Hepatocyte (in vitro differentiated cells): ENCODE data around the gene PADI3. TPM values are rescaled to one million over a fixed set of nuclear protein-coding genes. Genes with fewer than 3 reads are reported as not detected.

Experiments used
- DNase-seq: peaks from one replicate; pipeline ENCODE4 v3.0.0-alpha.2; 2016; ENCODE audit warnings: low spot score
- H2AFZ ChIP-seq: fragments of 200-600 bp; sonication (generic); 2 replicates; pipeline ENCODE4 v1.6.0; 2016; ENCODE audit warnings: antibody characterized with exemption, mild to moderate bottlenecking
- H3K27ac ChIP-seq: fragments of 200-600 bp; sonication (generic); 2 replicates; pipeline ENCODE4 v1.5.1; 2016; ENCODE audit warnings: mild to moderate bottlenecking
- H3K27me3 ChIP-seq: fragments of 200-600 bp; sonication (generic); 2 replicates; pipeline ENCODE4 v1.6.1; 2016
- H3K36me3 ChIP-seq: fragments of 200-600 bp; sonication (generic); replicated peaks from 2 replicates; pipeline ENCODE4 v1.5.1; 2016; ENCODE audit warnings: low read depth; ENCODE audit not compliant: insufficient read depth
- H3K4me1 ChIP-seq: fragments of 200-600 bp; sonication (generic); 2 replicates; pipeline ENCODE4 v1.5.1; 2016; ENCODE audit warnings: mild to moderate bottlenecking, moderate library complexity; ENCODE audit not compliant: insufficient read depth
- H3K4me2 ChIP-seq: fragments of 200-600 bp; sonication (generic); 2 replicates; pipeline ENCODE4 v1.6.0; 2016
- H3K4me3 ChIP-seq: fragments of 200-600 bp; sonication (generic); 2 replicates; pipeline ENCODE4 v1.5.1; 2016; ENCODE audit warnings: mild to moderate bottlenecking
- H3K79me2 ChIP-seq: fragments of 200-600 bp; sonication (generic); 2 replicates; pipeline ENCODE4 v1.6.0; 2017; ENCODE audit warnings: mild to moderate bottlenecking
- H3K9me2 ChIP-seq: fragments of 200-600 bp; sonication (generic); replicated peaks from 2 replicates; pipeline ENCODE4 v1.6.0; 2017; ENCODE audit warnings: mild to moderate bottlenecking; ENCODE audit not compliant: insufficient read depth
- H3K9me3 ChIP-seq: fragments of 200-600 bp; sonication (generic); 2 replicates; pipeline ENCODE4 v1.5.1; 2016; ENCODE audit warnings: low read depth, mild to moderate bottlenecking
- H4K20me1 ChIP-seq: fragments of 200-600 bp; sonication (generic); 2 replicates; pipeline ENCODE4 v1.6.0; 2016; ENCODE audit warnings: mild to moderate bottlenecking; ENCODE audit not compliant: insufficient read depth, poor library complexity, severe bottlenecking
- CTCF ChIP-seq: fragments of 200-600 bp; sonication (generic); IDR thresholded peaks from 2 replicates; pipeline ENCODE4 v1.5.1; 2016; ENCODE audit warnings: antibody characterized with exemption, mild to moderate bottlenecking; ENCODE audit not compliant: poor library complexity
- EZH2 ChIP-seq: fragments of 200-600 bp; sonication (generic); IDR thresholded peaks from 2 replicates; pipeline ENCODE4 v1.6.1; 2016; ENCODE audit warnings: antibody characterized with exemption, mild to moderate bottlenecking, borderline replicate concordance
- EZH2phosphoT487 ChIP-seq: fragments of 200-600 bp; sonication (generic); IDR thresholded peaks from one replicate; pipeline ENCODE4 v1.6.1; 2018; ENCODE audit warnings: antibody characterized with exemption, mild to moderate bottlenecking, low read depth, moderate library complexity; ENCODE audit not compliant: unreplicated experiment, severe bottlenecking
- whole genome bisulfite sequencing: methylation state at CpG from one replicate; pipeline ENCODE4 v1.1.6; 2016; ENCODE audit warnings: low lambda C conversion rate; ENCODE audit errors: missing lambda C conversion rate; 5-methylcytosine and 5-hydroxymethylcytosine counted together
- polyA plus RNA-seq: library from polyadenylated mRNA; unstranded; fragments of >200 nt; fragmentation: Nextera tagmentation; extraction: Ambion mirVana; gene quantifications from 2 replicates; pipeline ENCODE4 v1.2.1, GENCODE V29; 2016
- total RNA-seq: library from RNA; depleted of rRNA; stranded (reverse); fragments of >200 nt; gene quantifications from 2 replicates; pipeline ENCODE4 v1.2.3, GENCODE V29; 2014

Gene PADI3
- total and polyA plus RNA-seq, 2 experiments from 2014 or later: not detected

GRCh38 chr1:17304826-17305175 is 55.9 kb downstream of the PADI3 start:
- WGBS: 73% methylated on average over 6 of the region's 6 CpGs
- no peak for DNase-seq
- TF ChIP-seq EZH2: no peak
- no peak for TF ChIP-seq EZH2phosphoT487
- no peak for TF ChIP-seq CTCF
- no peaks in the 10 kb centered on the region for H4K20me1 ChIP-seq
- no peaks in the 10 kb centered on the region for H3K27me3 ChIP-seq
- no peaks in the 10 kb centered on the region for H3K4me1 ChIP-seq
- no peaks in the 10 kb centered on the region for H3K9me3 ChIP-seq
- H3K4me2 ChIP-seq: no peak overlapping the region
- no peaks in the 10 kb centered on the region for H3K9me2 ChIP-seq
- no peak overlapping the region for H3K27ac ChIP-seq
- H2AFZ ChIP-seq: no peak overlapping the region
- no peaks in the 10 kb centered on the region for H3K79me2 ChIP-seq
- H3K4me3 ChIP-seq: no peak overlapping the region
- no peaks in the 10 kb centered on the region for H3K36me3 ChIP-seq

DNA sequence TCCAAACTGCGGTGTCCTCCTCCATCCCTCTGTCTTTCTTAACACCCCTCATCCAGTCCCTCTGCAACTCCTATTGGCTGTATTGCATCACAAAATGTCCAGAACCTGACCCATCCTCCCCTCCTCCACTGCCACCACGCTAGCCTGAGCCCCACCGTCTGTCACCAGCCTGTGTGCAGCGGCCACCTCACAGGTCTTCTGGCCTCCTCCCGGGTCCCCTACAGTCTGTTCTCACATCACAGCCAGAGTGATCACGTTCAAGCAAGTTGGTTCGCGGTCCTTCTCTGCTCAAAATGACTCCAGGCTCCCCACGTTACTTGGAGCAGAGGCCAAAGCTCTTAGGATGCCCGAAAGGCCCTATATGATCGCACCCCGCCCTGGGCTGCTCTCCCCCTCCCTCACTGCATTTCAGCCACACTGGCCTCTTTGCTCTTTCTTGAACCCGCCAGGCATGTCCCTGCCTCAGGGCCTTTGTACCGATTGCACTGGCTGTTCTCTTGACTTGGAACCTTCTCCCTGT is 56.7 kb downstream of the PADI3 start:
- no peaks in the 10 kb centered on the region for H3K9me3 ChIP-seq
- WGBS: 73% methylated on average over 14 of the region's 14 CpGs
- H3K27ac ChIP-seq: no peak overlapping the region
- no peaks in the 10 kb centered on the region for H3K79me2 ChIP-seq
- H3K9me2 ChIP-seq: no peaks in the 10 kb centered on the region
- no peaks in the 10 kb centered on the region for H3K36me3 ChIP-seq
- H3K4me1 ChIP-seq: no peaks in the 10 kb centered on the region
- H3K4me3 ChIP-seq: no peak overlapping the region
- H3K4me2 ChIP-seq: no peak overlapping the region
- no peaks in the 10 kb centered on the region for H3K27me3 ChIP-seq
- TF ChIP-seq EZH2 (no peak), EZH2phosphoT487 (no peak), CTCF (no peak)
- no peaks in the 10 kb centered on the region for H4K20me1 ChIP-seq
- no peak for DNase-seq
- no peak overlapping the region for H2AFZ ChIP-seq

DNA sequence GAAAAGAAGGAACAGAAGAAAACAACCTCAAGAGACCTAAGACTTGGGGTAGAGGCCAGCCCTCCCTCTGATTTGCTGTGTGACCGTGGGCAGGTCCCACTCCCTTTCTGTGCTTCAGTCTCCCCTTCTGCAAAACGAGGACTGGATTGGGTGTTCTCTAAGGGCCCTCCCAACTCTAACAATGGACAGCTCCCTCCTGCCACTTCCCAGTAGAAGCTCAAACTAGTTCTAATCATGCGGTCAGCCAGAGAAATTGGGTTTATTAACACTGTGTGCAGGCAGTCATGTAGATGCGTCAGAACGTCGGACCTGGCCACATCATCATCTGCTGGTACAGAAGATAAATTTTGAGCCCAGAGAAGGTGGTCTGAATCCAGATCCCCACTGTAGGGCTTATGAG is 57.5 kb downstream of the PADI3 start:
- Histone ChIP-seq H3K4me1 (no peaks in the 10 kb centered on the region), H3K4me3 (no peak overlapping the region), H3K9me2 (no peaks in the 10 kb centered on the region), H3K27ac (no peak overlapping the region), H2AFZ (no peak overlapping the region), H3K79me2 (no peaks in the 10 kb centered on the region), H3K27me3 (no peaks in the 10 kb centered on the region), H4K20me1 (no peaks in the 10 kb centered on the region), H3K9me3 (no peaks in the 10 kb centered on the region), H3K4me2 (no peak overlapping the region), H3K36me3 (no peaks in the 10 kb centered on the region)
- no peak for TF ChIP-seq EZH2
- DNase-seq: no peak
- WGBS: 78% methylated on average over 6 of the region's 6 CpGs

DNA sequence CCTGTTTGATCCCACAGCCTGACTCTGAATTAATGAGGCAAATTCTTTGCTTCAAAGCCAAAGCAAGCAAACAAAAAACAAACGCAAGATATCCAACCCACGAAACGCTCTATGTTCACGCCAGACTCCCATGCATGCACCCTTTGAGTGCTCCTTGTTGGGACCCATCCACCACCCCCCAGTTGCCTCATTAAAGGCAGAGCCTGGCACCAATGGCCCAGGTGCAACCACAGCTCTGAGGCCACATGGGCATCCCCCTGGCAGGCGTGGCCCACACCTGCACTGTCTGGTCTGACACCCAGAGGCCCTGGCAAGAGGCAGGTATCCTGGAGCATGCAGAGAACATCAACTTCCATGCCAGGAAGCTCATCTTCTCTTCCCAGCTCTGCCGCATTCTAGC is 58.0 kb downstream of the PADI3 start:
- Histone ChIP-seq H3K9me2 (no peaks in the 10 kb centered on the region), H3K27ac (no peak overlapping the region), H2AFZ (no peak overlapping the region), H3K27me3 (no peaks in the 10 kb centered on the region), H3K4me2 (no peak overlapping the region), H3K9me3 (no peaks in the 10 kb centered on the region), H4K20me1 (no peaks in the 10 kb centered on the region), H3K79me2 (no peaks in the 10 kb centered on the region), H3K4me1 (no peaks in the 10 kb centered on the region), H3K4me3 (no peak overlapping the region), H3K36me3 (no peaks in the 10 kb centered on the region)
- WGBS: 48% methylated on average over 6 of the region's 6 CpGs
- TF ChIP-seq EZH2 (no peak), CTCF (no peak)
- DNase-seq: no peak
